Transverse colon (tissue), 1 donor: Measurements from ENCODE around the gene CXCR2.

ENCODE experiments used
- EP300 ChIP-seq: sonication (generic); formaldehyde crosslinking; IDR thresholded peaks from one replicate; pipeline ENCODE4 v1.6.1; 2017; ENCODE audit warnings: antibody characterized with exemption, low read depth
- POLR2A ChIP-seq: fragments of 450-650 bp; IDR thresholded peaks from one replicate; pipeline ENCODE4 v1.6.1; 2016; ENCODE audit warnings: antibody characterized with exemption, mild to moderate bottlenecking, moderate library complexity

DNA sequence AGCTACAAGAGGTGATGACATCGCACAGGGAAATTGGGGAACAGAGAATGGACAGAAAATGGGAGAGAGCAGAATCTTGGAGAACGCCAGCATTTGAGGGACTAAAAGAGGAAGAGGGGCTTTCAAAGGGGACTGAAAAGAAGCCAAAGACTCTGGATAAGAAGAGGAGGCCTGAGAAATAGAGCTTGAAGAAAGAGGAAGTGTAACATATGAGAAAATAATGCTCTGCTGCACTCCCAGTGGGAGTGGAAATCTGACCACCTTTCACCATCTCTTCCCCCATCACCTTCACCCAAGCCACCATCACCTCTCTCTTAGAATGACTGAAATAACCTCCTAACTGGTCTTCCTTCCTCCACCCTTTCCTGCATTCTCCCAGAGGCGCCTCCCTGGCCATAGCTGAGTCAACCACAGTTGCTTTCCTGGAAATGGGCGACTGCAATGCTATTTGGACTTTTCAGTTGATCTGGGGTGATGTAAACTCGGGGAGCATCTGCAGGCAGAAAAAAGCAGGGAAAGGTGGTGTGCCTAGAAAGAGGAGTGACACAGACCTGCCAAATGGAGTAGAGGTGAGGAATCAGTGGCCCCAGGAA is 24.1 kb downstream of the CXCR2 start:
- TF ChIP-seq POLR2A: no peak
- no peak for TF ChIP-seq EP300
